ENCODE results near the gene GALR3. TPM values are rescaled to one million over a fixed set of nuclear protein-coding genes. Genes with fewer than 3 reads are reported as not detected.
A peak's percentile ranks its signal among the peaks of the same experiment; 100 is the strongest.

The GALR3 gene
- total and polyA plus RNA-seq, 2 of the 8 experiments (the other 6 are each of a cell fraction or from before 2014, with no cell fraction given) = 0.84 to 1.1 TPM

GRCh38 chr22:37818409-37819104 is 4.6 kb upstream of the GALR3 start:
- POLR2A ChIA-PET (ENCODE audit: partially characterized antibody) = interaction anchor here (0.7 to 6.2 kb wide), 17 partner anchors 8 to 363 kb away, joined by 3 to 142 read pairs (median 5); partner anchors contain the start of genes ANKRD54, EIF3L, GCAT and PLA2G6
- H3K4ac ChIP-seq (replicated peaks; ENCODE audit: insufficient read length, low read depth, low read length) = peak overlapping the region; percentile 85
- peaks cover 5 to 32% (median 25%) of the 10 kb centered on the region in 4 experiments for H3K4me1 ChIP-seq (replicated peaks in 1 of 4; ENCODE audit: control insufficient read depth in 3 of 4, insufficient read depth in 4 of 4, low read length in 3 of 4)
- peak overlapping the region; percentile 35 to 60 (median 46) for H3K4me3 ChIP-seq (ENCODE audit: extremely low read depth in 1 of 4, insufficient read depth in 2 of 4, low read depth in 3 of 4, low read length in 4 of 4)
- CTCF ChIA-PET (ENCODE audit: partially characterized antibody) = interaction anchor here (0.7 to 7.7 kb wide), 28 partner anchors 8 to 194 kb away, joined by 3 to 80 read pairs (median 6); partner anchors contain the start of genes ANKRD54, EIF3L, GCAT and MICALL1
- H3K56ac ChIP-seq (replicated peaks; ENCODE audit: insufficient read length, low read depth, low read length) = peak overlapping the region; percentile 84
- no peak overlapping the region for H2BK20ac ChIP-seq (ENCODE audit: low read length)
- peak overlapping the region; percentile 84 for H2BK5ac ChIP-seq (ENCODE audit: low read depth, low read length)
- WGBS, 2 experiments (ENCODE audit: extremely low coverage in 1 of 2, insufficient coverage in 1 of 2, insufficient read length in 1 of 2, insufficient replicate concordance in 2 of 2, low coverage in 1 of 2, low lambda C conversion rate in 2 of 2, missing lambda C conversion rate in 1 of 2) = 3% methylated on average over 65 of the region's 68 CpGs; no CpG with 5 or more reads in 1 of the 2 experiments
- no peak overlapping the region for H3K14ac ChIP-seq (ENCODE audit: insufficient read length)
- peak overlapping the region; percentile 43; the same call in 1 of the 2 replicates for H2AFZ ChIP-seq (ENCODE audit: low read length)
- peak overlapping the region; percentile 53; the same call in 1 of the 2 replicates for H2AK5ac ChIP-seq (ENCODE audit: low read depth, low read length)
- peaks cover 0 to 2% of the 10 kb centered on the region in 2 experiments for H4K20me1 ChIP-seq (replicated peaks in 1 of 2; ENCODE audit: control insufficient read depth in 1 of 2, insufficient read depth in 2 of 2, low read length in 2 of 2)
- no peak overlapping the region for H3K27ac ChIP-seq (ENCODE audit: low read depth, low read length)
- peaks cover 10% of the 10 kb centered on the region for H3K23me2 ChIP-seq (ENCODE audit: low read depth, low read length)
- H3K18ac ChIP-seq (ENCODE audit: extremely low read depth, low read length) = peak overlapping the region; percentile 91
- H3K79me2 ChIP-seq (ENCODE audit: control insufficient read depth in 1 of 2, insufficient read depth in 2 of 2, low read length in 2 of 2) = no peaks in the 10 kb centered on the region
- DNase-seq (ENCODE audit: low read depth in 1 of 2, low spot score in 2 of 2) (peak in 1 of 2 experiments; percentile 81), FAIRE-seq (no peak)
- peaks cover 0 to 26% (median 21%) of the 10 kb centered on the region in 4 experiments; a peak in 6 of 7 replicates for H3K27me3 ChIP-seq (replicated peaks in 1 of 4; ENCODE audit: control insufficient read depth in 3 of 4, extremely low read depth in 1 of 4, insufficient read depth in 3 of 4, low read length in 3 of 4)
- H3K23ac ChIP-seq (ENCODE audit: insufficient read length) = no peak overlapping the region
- H2BK120ac ChIP-seq (replicated peaks; ENCODE audit: low read depth, low read length) = no peak overlapping the region
- H4K5ac ChIP-seq (ENCODE audit: insufficient read length, low read depth, low read length) = peak overlapping the region; percentile 19
- H4K91ac ChIP-seq (replicated peaks; ENCODE audit: insufficient read length, low read length) = peak overlapping the region; percentile 48
- peak overlapping the region in 3 of 4 experiments; percentile 24 to 42 (median 35); a peak in 5 of 7 replicates for H3K9ac ChIP-seq (replicated peaks in 1 of 4; ENCODE audit: extremely low read depth in 1 of 4, low read depth in 3 of 4, low read length in 3 of 4)
- H3K4me2 ChIP-seq (ENCODE audit: insufficient read depth in 1 of 2, low read depth in 2 of 2, low read length in 2 of 2) = peak overlapping the region; percentile 96 to 98
- peak overlapping the region; percentile 97; the same call in 1 of the 2 replicates for H2BK12ac ChIP-seq (ENCODE audit: low read depth, low read length)
- peaks cover 0 to 9% (median 3%) of the 10 kb centered on the region in 4 experiments; a peak in 3 of 8 replicates for H3K36me3 ChIP-seq (ENCODE audit: control insufficient read depth in 2 of 4, insufficient read depth in 4 of 4, low read length in 3 of 4)
- H2BK15ac ChIP-seq (ENCODE audit: low read length) = peak overlapping the region; percentile 88; the same call in 1 of the 2 replicates
- H4K8ac ChIP-seq (ENCODE audit: extremely low read depth, insufficient read depth, low read length) = peak overlapping the region; percentile 54
- no peaks in the 10 kb centered on the region for H3K79me1 ChIP-seq (ENCODE audit: low read depth, low read length)
- H3K9me3 ChIP-seq (ENCODE audit: insufficient read depth in 2 of 2, low read depth in 1 of 2, low read length in 1 of 2) = no peaks in the 10 kb centered on the region
- TF ChIP-seq, protein P1, sequence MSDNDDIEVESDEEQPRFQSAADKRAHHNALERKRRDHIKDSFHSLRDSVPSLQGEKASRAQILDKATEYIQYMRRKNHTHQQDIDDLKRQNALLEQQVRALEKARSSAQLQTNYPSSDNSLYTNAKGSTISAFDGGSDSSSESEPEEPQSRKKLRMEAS (IDR thresholded peaks at IDR 0.05) = peak; percentile 95
- TF ChIP-seq TBP (IDR thresholded peaks at IDR 0.05; ENCODE audit: low read depth, low read length) = peak; percentile 61; the same call in 1 of the 2 replicates
- TF ChIP-seq KDM5A (IDR thresholded peaks at IDR 0.05; ENCODE audit: low read length) = no peak
- TF ChIP-seq, protein P2, sequence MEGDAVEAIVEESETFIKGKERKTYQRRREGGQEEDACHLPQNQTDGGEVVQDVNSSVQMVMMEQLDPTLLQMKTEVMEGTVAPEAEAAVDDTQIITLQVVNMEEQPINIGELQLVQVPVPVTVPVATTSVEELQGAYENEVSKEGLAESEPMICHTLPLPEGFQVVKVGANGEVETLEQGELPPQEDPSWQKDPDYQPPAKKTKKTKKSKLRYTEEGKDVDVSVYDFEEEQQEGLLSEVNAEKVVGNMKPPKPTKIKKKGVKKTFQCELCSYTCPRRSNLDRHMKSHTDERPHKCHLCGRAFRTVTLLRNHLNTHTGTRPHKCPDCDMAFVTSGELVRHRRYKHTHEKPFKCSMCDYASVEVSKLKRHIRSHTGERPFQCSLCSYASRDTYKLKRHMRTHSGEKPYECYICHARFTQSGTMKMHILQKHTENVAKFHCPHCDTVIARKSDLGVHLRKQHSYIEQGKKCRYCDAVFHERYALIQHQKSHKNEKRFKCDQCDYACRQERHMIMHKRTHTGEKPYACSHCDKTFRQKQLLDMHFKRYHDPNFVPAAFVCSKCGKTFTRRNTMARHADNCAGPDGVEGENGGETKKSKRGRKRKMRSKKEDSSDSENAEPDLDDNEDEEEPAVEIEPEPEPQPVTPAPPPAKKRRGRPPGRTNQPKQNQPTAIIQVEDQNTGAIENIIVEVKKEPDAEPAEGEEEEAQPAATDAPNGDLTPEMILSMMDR (IDR thresholded peaks at IDR 0.05; ENCODE audit: control extremely low read depth in 1 of 3, insufficient read depth in 1 of 3, low read depth in 1 of 3, low read length in 3 of 3) = peak; percentile 47 to 48 (median 48)
- no peak for TF ChIP-seq TCF12 (IDR thresholded peaks at IDR 0.05; ENCODE audit: low read depth, low read length)
- no peak for TF ChIP-seq GTF2F1 (IDR thresholded peaks at IDR 0.05; ENCODE audit: borderline replicate concordance, low read depth, low read length)
- peak; percentile 60 for TF ChIP-seq RNF2 (IDR thresholded peaks at IDR 0.05; ENCODE audit: borderline replicate concordance, low read depth, low read length, missing control alignments, poor library complexity, severe bottlenecking)

All from H1 (cell line).